Activated naive CD8-positive, alpha-beta T cell treated with anti-CD3 and anti-CD28 coated beads for 36 hours (primary cell): Measurements from ENCODE around the gene NPTX2. TPM values are rescaled to one million over a fixed set of nuclear protein-coding genes. Genes with fewer than 3 reads are reported as not detected.

Experiments used
- total RNA-seq, 2 experiments: library from RNA; stranded (reverse); gene quantifications; one replicate each; pipeline ENCODE4 v1.2.3, GENCODE V29; 2021

NPTX2 gene
- total RNA-seq, 2 experiments from 2014 or later = not detected

Other genes with a start within 250 kb of the NPTX2 start
- 1 to 10 TPM; 2.3 TPM for gene BAIAP2L1, start 216.2 kb upstream of the NPTX2 start, total RNA-seq